GM11168 (cell line): Measurements from ENCODE around the gene ZNF512B.

Source experiments
- in situ Hi-C: fragments of 300-500 bp; cut with MboI; formaldehyde crosslinking; loops from one replicate; pipeline ENCODE4 v1.12.0; 2022; ENCODE audit warnings: low sequenced_read_pairs; ENCODE audit not compliant: unreplicated experiment

The ZNF512B gene

GRCh38 chr20:63908008-63908682, 61.6 kb downstream of the ZNF512B start:
- in situ Hi-C loops = no loop called here
